Measurements from ENCODE around the gene HEBP2.
"Not testable (repeated sequence)": the region's sequence is repeated elsewhere in the genome, so short reads cannot be mapped to it uniquely, and the experiment has no call there.

The HEBP2 gene, protein sequence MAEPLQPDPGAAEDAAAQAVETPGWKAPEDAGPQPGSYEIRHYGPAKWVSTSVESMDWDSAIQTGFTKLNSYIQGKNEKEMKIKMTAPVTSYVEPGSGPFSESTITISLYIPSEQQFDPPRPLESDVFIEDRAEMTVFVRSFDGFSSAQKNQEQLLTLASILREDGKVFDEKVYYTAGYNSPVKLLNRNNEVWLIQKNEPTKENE

GRCh38 chr6:138403801-138404665 is at the start of gene HEBP2:
HEBP2 (plus strand) TSS chr6:138404223; CDS start chr6:138404496, 273 bp downstream.
- DNase-seq: peak; percentile 1

DNA sequence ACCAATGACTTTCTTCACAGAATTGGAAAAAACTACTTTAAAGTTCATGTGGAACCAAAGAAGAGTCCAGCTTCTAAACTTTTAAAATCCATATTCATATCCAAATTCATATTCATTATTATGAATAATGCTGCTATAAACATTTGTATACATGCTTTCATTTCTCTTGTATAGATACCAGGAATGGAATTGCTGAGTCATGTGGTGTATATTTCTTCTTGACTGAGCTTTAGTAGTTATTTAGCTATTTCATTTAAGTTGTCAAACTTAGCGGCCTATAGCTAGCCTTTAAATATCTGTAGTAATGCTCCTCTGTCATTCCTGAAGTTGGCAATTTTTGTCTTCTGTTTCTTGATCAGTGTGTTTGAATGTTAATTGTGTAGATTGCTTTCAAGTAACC is 46.1 kb upstream of the HEBP2 start:
- DNase-seq: no peak

GRCh38 chr6:138368684-138369083 is 35.3 kb upstream of the HEBP2 start:
- not testable (repeated sequence) for DNase-seq

GRCh38 chr6:138370631-138371451 is 33.2 kb upstream of the HEBP2 start:
- no peak for DNase-seq

GRCh38 chr6:138371452-138371711 is 32.6 kb upstream of the HEBP2 start:
- no peak for DNase-seq

DNA sequence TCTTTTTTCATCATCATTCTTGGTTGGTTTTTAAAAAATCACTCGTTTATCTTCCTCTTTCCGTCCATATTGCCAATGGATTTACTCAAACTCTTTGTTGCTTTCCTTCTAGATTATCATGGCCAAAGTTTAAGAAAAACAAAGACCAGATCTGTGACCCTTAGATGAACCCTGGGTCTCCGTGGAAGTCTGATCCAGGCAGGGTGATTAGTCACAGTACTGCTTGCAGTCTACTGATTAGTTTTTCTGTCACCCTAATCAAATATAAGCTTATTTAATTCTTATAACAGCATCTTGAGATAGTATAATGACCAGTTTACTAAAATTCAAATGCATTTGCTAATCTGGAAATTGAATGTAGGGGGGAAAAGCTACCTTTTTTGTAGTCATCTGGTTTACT is 32.3 kb upstream of the HEBP2 start:
- no peak for DNase-seq

DNA sequence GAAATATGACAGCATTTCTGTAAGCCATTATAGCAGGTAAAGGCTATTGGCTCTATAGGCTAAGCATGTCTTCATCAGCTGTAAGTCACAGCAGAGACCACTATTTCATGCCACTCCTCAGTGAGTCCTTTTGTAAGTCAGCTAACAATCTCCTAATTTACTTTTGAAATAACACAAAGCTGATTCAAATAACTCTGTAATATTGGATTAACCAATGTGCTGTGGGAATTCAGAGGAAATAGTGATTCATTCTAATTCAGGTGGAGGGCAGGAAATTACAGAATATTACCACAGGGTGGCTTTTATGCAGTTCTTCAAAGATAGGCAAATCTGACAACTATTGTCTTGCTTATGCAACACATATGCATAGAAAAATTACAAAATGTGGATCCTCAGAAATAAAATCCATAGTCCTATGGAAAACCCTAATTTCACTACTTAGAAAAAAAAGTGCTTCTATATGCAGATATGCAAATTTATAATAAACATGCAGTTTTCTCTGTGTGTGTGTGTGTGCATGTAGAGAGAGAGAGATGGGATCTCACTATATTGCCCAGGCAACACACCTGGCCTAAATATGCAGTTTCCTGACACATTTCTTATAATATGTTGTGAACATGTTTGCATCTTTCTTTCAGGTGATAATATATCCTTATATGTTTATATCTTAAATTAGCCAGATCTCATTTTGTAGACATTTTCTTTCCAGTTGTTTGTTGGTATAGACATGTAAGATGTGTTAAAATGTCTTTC is 31.1 kb upstream of the HEBP2 start:
- DNase-seq: no peak

DNA sequence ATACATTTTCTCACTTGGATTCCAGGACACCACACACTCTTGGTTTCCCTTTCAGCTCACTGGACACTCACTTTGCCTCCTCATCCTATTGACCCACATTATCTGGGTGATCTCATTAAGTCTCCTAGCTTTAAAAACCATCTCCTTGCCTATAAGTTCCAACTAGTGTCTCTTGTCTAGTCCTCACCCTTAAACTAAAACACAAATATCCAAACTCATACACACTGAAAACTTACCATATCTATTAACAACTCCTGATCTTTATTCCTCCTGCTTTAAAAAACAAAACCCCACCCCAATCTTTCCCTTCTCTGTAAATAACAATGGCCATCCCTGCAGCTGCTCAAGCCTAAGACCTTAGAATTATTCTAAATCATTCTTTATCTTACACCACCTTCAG is 29.8 kb upstream of the HEBP2 start:
- DNase-seq: no peak

GRCh38 chr6:138374815-138375214 is 29.2 kb upstream of the HEBP2 start:
- DNase-seq: no peak

DNA sequence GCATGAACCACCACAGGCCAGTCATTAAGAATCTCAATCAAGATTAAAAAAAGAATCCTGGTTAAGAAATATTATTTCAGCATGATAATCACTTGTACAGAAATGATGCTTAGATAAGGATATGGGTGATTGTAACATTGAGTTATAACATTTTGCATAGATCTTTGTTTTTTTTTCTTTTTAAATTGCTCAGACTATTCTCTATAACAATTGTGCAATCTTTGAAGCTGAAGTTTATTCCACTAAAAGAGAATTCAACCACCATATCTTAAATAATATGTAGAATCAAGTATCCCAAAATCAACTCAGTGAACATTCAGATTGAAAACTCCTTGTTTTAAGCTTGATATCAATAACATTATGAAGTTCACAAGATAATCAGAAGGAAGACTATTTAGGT is 27.0 kb upstream of the HEBP2 start:
- DNase-seq: no peak

DNA sequence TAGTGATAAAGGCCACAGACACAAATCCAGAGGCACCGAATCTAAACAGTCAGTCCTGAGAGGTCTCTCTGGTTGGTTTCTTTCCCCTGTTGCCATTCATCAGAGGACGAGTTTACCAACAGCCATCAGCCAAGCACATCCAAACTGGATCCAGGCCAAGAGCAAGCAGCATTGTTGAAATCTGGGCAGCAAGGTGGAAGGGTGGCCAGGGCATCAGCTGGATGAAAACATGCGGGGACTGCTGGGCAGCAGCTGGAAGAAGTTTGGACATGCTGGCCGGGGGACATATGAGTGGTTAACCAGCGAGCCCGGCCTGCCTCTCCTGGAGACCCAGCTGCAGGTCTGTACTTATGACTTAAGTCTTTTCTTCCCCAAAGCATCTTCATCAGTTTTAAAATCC is 26.2 kb upstream of the HEBP2 start, which contains the start of gene SMIM28:
Gene SMIM28, plus strand, starts transcription at position 62 of the 400 bp plus-strand sequence. Its CDS starts 168 bp downstream, at position 230.
- no peak for DNase-seq

DNA sequence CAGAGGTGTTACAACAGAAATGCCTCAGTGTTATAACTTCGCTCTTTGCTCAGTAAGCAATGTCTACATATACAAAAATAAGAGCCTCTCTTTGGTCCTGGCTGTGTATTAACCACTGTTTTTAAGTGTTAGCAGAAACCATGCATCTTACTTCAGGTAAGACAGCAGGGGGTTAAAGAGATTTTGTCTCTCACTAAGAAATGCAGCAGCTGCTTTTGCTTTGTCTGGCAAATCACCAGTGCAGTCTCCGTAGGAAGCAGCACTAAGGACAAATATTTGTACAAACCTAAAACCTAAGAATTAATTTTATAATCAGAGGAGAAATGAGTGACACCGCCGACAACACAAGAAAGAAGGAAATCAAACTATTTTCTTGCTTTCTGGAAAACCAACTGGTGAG is 25.6 kb upstream of the HEBP2 start:
- no peak for DNase-seq

DNA sequence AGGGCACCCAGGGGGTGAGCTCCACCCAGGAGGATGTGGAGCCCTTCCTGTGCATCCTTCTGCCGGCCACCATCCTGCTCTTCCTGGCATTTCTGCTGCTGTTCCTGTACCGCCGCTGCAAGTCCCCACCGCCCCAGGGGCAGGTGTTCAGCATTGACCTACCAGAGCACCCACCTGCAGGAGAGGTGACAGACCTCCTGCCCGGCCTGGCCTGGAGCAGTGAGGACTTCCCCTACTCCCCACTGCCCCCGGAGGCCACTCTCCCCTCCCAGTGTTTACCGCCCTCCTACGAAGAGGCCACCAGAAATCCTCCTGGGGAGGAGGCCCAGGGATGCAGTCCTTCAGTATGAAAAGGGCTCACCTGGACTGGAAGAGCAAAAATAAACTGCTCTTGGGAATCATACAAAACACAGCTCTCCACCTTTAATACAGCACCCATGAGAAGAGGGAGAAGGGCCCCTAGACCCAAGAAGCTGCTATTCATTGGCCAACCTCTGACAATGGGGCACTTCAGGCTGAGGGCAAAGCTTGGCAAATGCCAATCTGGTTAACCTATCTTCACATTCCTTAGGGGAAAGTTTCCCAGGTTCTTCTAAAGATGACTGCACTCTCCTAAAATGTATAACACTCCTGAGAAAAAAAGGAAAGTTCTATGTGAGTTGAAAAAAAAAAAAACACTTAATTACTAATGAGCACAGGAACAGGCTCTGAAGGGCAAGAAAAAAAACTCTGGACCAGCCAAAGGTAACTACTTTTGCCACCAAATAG is 21.3 kb upstream of the HEBP2 start:
- DNase-seq: no peak

DNA sequence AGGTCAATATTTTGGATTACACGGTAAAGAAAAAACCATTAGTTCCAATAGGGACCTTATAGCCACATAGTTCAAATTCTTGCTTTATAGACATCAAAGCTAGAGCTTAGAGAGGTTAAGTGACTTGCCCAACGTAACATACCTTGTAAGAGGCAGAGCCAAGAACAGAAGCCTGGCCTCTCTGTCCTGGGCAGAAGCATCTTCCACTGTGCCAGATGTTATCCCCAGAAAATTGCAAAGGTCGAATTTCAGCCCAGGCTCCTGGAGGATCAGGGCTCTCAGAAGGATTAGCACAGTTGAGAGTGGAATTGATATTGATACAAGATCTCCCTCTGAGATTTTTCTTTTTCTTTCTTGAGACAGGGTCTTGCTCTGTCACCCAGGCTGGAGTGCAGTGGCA is 20.2 kb upstream of the HEBP2 start:
- DNase-seq: no peak

GRCh38 chr6:138386897-138387296 is 17.1 kb upstream of the HEBP2 start:
- DNase-seq: no peak

GRCh38 chr6:138387577-138388368 is 16.2 kb upstream of the HEBP2 start:
- DNase-seq: no peak

- no peak for DNase-seq
Measured at GRCh38 chr6:138389551-138389950, 14.5 kb upstream of the HEBP2 start.

- no peak for DNase-seq
Measured at GRCh38 chr6:138393871-138394783, 9.9 kb upstream of the HEBP2 start.

DNA sequence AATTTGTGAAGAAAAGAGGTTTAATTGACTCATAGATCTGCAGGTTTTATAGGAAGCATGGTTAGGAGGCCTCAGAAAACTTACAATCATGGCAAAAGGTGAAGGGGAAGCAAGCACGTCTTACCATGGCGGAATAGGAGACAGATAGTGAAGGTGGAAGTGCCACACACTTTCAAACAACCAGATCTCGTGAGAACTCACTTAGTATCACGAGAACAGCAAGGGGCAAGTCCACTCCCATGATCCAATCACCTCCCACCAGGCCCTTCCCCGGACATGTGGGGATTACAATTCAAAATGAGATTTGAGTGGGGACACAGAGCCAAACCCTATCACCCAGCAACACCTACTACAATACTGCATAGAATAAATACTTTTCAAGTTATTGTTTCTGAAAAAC is 7.3 kb upstream of the HEBP2 start:
- DNase-seq: no peak

Data from NCI-H2227 treated with DMSO at 0.1 percent for 48 hours (cell line).